Fibroblast of pulmonary artery (primary cell): ENCODE results near the gene MAP4K1.

Experiments
- DNase-seq: peaks from one replicate; pipeline ENCODE4 v3.0.0-alpha.2; 2010; ENCODE audit warnings: low read depth
- H3K4me3 ChIP-seq: replicated peaks from 2 replicates; pipeline ENCODE4 v1.5.1; 2011; ENCODE audit warnings: low read depth, mild to moderate bottlenecking, control low read depth, low read length, moderate library complexity
- CTCF ChIP-seq: IDR thresholded peaks from 2 replicates; pipeline ENCODE4 v1.5.1; 2011; ENCODE audit warnings: mild to moderate bottlenecking, control low read depth, low read length, inconsistent platforms; ENCODE audit errors: missing control alignments

The MAP4K1 gene

DNA sequence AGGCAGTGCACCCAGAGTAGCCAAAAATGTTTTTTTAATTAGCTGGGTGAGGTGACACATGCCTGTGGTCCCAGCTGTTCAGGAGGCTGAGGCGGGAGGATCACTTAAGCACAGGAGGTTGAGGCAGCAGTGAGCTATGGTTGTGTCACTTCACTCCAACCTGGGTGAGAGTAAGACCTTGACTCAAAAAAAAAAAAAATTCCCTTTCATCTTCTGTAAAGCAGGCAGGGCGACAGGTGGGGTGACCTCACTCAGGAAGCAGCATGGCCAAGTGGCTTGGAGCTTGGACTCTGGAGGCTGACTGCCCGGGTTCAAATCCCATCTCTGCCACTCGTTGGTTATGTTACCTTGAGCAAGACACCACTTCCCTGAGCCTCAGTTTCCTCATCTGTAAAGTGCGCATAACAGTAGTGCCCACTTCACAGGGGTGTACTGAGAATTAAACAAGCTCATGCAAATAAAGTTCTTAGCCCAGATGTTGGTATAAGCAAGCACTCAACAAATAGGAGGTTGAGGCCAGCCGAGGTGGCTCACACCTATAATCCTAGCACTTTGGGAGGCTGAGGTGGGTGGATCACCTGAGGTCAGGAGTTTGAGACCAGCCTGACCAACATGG is 48.3 kb downstream of the MAP4K1 start:
- no peak for TF ChIP-seq CTCF
- DNase-seq: no peak
- no peak overlapping the region for H3K4me3 ChIP-seq

- no peak for TF ChIP-seq CTCF
- H3K4me3 ChIP-seq: no peak overlapping the region
- DNase-seq: no peak
These were observed 52.1 kb downstream of the MAP4K1 start for GRCh38 chr19:38565691-38566105.

DNA sequence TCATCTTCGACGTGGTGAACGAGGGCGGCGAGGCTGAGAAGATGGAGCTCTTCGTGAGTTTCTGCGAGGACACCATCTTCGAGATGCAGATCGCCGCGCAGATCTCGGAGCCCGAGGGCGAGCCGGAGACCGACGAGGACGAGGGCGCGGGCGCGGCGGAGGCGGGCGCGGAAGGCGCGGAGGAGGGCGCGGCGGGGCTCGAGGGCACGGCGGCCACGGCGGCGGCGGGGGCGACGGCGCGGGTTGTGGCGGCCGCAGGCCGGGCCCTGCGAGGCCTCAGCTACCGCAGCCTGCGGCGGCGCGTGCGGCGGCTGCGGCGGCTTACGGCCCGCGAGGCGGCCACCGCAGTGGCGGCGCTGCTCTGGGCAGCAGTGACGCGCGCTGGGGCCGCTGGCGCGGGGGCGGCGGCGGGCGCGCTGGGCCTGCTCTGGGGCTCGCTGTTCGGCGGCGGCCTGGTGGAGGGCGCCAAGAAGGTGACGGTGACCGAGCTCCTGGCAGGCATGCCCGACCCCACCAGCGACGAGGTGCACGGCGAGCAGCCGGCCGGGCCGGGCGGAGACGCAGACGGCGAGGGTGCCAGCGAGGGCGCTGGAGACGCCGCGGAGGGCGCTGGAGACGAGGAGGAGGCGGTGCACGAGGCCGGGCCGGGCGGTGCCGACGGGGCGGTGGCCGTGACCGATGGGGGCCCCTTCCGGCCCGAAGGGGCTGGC is 52.6 kb downstream of the MAP4K1 start:
- H3K4me3 ChIP-seq: no peak overlapping the region
- no peak for TF ChIP-seq CTCF
- DNase-seq: no peak

DNA sequence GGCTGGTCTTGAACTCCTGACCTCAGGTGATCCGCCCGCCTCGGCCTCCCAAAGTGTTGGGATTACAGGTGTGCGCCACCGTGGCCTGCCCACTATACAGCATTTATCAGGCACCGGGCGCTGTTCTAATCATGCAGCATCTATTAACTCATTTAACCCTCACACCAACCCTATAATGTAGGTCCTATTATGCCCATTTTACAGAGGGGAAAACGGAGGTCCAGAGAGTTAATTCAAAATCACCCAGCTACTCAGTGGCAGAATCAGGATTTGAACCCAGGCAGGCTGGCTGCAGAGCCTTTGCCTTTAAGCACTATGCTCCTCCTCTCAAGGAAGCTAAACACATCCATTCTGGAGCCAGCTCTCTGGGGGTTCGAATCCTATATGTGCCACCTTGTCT is 54.3 kb downstream of the MAP4K1 start:
- no peak for TF ChIP-seq CTCF
- H3K4me3 ChIP-seq: no peak overlapping the region
- DNase-seq: no peak

DNA sequence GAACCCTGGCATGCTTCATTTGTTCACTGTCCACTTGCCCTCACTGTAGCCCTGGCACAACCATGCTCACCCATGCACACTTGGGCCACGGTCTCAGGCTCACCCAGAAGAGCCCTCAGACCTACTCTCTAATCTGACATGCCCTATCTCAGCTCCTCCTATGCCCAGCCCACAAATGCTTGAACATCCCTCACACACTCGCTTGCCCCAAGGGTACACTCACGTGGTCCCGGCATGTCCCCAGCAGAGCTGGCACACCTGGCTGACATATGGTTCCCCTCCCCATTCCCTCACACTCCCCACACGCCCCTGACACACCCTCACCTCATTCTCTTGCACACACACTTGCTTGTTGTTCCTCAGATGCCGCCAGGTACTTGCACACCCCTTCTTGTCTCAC is 55.7 kb downstream of the MAP4K1 start:
- no peak for TF ChIP-seq CTCF
- no peak overlapping the region for H3K4me3 ChIP-seq
- DNase-seq: no peak

GRCh38 chr19:38561658-38562057 is 56.1 kb downstream of the MAP4K1 start:
- H3K4me3 ChIP-seq: no peak overlapping the region
- no peak for TF ChIP-seq CTCF
- DNase-seq: no peak
